Brain pericyte (primary cell): ENCODE data around the gene MYH4.

Experiments used
- DNase-seq: peaks from one replicate; pipeline ENCODE4 v3.0.0-alpha.2; 2012; ENCODE audit warnings: low read depth, low spot score

Gene MYH4

GRCh38 chr17:10469459-10469858 is at the start of gene MYH4:
Gene MYH4 (minus strand): TSS chr17:10469559. CDS start chr17:10466745, 2,814 bp downstream.
- no peak for DNase-seq

GRCh38 chr17:10518271-10519037 is 49.1 kb upstream of the MYH4 start, which contains the start of gene MYH1:
Gene MYH1 (minus strand): TSS chr17:10518542. CDS start chr17:10516642, 1,900 bp downstream.
- no peak for DNase-seq

- DNase-seq, result no peak
Observed at GRCh38 chr17:10516638-10517037, 47.3 kb upstream of the MYH4 start.

GRCh38 chr17:10516065-10516464 is 46.7 kb upstream of the MYH4 start:
- DNase-seq, result no peak

GRCh38 chr17:10513299-10514067 is 44.1 kb upstream of the MYH4 start:
- no peak for DNase-seq

- no peak for DNase-seq
Observed at GRCh38 chr17:10512856-10513255, 43.5 kb upstream of the MYH4 start.

- DNase-seq, result no peak
Observed at GRCh38 chr17:10499950-10500349, 30.6 kb upstream of the MYH4 start.

GRCh38 chr17:10492004-10492403 is 22.6 kb upstream of the MYH4 start:
- no peak for DNase-seq

- DNase-seq, result no peak
Observed at GRCh38 chr17:10482252-10482651, 12.9 kb upstream of the MYH4 start.

- no peak for DNase-seq
Observed at GRCh38 chr17:10477701-10478100, 8.3 kb upstream of the MYH4 start.

- DNase-seq, result no peak
Observed at GRCh38 chr17:10474536-10474935, 5.2 kb upstream of the MYH4 start.

GRCh38 chr17:10471858-10472257 is 2.5 kb upstream of the MYH4 start:
- no peak for DNase-seq

GRCh38 chr17:10463402-10463801 is 6.0 kb downstream of the MYH4 start:
- no peak for DNase-seq

- no peak for DNase-seq
Observed at GRCh38 chr17:10460062-10460461, 9.3 kb downstream of the MYH4 start.

GRCh38 chr17:10458701-10459100 is 10.7 kb downstream of the MYH4 start:
- no peak for DNase-seq

- DNase-seq, result no peak
Observed at GRCh38 chr17:10457952-10458351, 11.4 kb downstream of the MYH4 start.

GRCh38 chr17:10447026-10447931 is 22.1 kb downstream of the MYH4 start:
- DNase-seq, result no peak

- no peak for DNase-seq
Observed at GRCh38 chr17:10439816-10440215, 29.5 kb downstream of the MYH4 start.

GRCh38 chr17:10435096-10435495 is 34.3 kb downstream of the MYH4 start:
- no peak for DNase-seq

- no peak for DNase-seq
Observed at GRCh38 chr17:10429421-10430045, 39.8 kb downstream of the MYH4 start.

- no peak for DNase-seq
Observed at GRCh38 chr17:10428781-10429180, 40.6 kb downstream of the MYH4 start.
